Transverse colon (tissue), 4 donors: Measurements from ENCODE around the gene SHOX.

Source experiments
- EP300 ChIP-seq: sonication (generic); formaldehyde crosslinking; IDR thresholded peaks from one replicate; pipeline ENCODE4 v1.6.1; 2017; ENCODE audit warnings: antibody characterized with exemption, low read depth
- POLR2A ChIP-seq: fragments of 450-650 bp; IDR thresholded peaks from one replicate; pipeline ENCODE4 v1.6.1; 2016; ENCODE audit warnings: antibody characterized with exemption, mild to moderate bottlenecking, moderate library complexity
- POLR2AphosphoS5 ChIP-seq, 3 donors: sonication (generic); formaldehyde crosslinking; IDR thresholded peaks; one replicate each; pipeline ENCODE4 v1.6.1; 2016; ENCODE audit warnings: antibody characterized with exemption in 3 of 3
- TF ChIP-seq, protein P1 (sequence below), 5 experiments: fragments of 200-600 bp in 3 of 5; fragments of 450-650 bp in 2 of 5; sonication (generic) in 3 of 5; IDR thresholded peaks; 1 replicate in 2 of 5; 2 replicates in 3 of 5; pipeline ENCODE4 v1.5.1; 2016 to 2017; ENCODE audit warnings: antibody characterized with exemption in 5 of 5, inconsistent platforms in 3 of 5, mild to moderate bottlenecking in 2 of 5, moderate library complexity in 1 of 5

DNA sequence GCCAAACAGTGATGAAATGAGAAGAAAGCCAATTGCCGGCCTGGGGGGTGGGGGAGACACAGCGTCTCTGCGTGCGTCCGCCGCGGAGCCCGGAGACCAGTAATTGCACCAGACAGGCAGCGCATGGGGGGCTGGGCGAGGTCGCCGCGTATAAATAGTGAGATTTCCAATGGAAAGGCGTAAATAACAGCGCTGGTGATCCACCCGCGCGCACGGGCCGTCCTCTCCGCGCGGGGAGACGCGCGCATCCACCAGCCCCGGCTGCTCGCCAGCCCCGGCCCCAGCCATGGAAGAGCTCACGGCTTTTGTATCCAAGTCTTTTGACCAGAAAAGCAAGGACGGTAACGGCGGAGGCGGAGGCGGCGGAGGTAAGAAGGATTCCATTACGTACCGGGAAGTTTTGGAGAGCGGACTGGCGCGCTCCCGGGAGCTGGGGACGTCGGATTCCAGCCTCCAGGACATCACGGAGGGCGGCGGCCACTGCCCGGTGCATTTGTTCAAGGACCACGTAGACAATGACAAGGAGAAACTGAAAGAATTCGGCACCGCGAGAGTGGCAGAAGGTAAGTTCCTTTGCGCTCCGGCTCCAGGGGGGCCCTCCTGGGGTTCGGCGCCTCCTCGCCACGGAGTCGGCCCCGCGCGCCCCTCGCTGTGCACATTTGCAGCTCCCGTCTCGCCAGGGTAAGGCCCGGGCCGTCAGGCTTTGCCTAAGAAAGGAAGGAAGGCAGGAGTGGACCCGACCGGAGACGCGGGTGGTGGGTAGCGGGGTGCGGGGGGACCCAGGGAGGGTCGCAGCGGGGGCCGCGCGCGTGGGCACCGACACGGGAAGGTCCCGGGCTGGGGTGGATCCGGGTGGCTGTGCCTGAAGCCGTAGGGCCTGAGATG, at the start of gene SHOX:
- TF ChIP-seq, protein P1, sequence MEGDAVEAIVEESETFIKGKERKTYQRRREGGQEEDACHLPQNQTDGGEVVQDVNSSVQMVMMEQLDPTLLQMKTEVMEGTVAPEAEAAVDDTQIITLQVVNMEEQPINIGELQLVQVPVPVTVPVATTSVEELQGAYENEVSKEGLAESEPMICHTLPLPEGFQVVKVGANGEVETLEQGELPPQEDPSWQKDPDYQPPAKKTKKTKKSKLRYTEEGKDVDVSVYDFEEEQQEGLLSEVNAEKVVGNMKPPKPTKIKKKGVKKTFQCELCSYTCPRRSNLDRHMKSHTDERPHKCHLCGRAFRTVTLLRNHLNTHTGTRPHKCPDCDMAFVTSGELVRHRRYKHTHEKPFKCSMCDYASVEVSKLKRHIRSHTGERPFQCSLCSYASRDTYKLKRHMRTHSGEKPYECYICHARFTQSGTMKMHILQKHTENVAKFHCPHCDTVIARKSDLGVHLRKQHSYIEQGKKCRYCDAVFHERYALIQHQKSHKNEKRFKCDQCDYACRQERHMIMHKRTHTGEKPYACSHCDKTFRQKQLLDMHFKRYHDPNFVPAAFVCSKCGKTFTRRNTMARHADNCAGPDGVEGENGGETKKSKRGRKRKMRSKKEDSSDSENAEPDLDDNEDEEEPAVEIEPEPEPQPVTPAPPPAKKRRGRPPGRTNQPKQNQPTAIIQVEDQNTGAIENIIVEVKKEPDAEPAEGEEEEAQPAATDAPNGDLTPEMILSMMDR (IDR thresholded peaks at IDR 0.05), result no peak
- TF ChIP-seq POLR2A (no peak), POLR2AphosphoS5 (IDR thresholded peaks at IDR 0.05) (no peak), EP300 (no peak)
